22Rv1 (cell line): Measurements from ENCODE around the gene XPR1.

Experiments used
- CTCF ChIP-seq: fragments of 450-650 bp; IDR thresholded peaks from 2 replicates; pipeline ENCODE4 v1.5.1; 2017; ENCODE audit warnings: mild to moderate bottlenecking
- ZFX ChIP-seq: fragments of 450-650 bp; IDR thresholded peaks from 2 replicates; pipeline ENCODE4 v1.6.1; 2017; ENCODE audit warnings: antibody characterized with exemption, borderline replicate concordance

DNA sequence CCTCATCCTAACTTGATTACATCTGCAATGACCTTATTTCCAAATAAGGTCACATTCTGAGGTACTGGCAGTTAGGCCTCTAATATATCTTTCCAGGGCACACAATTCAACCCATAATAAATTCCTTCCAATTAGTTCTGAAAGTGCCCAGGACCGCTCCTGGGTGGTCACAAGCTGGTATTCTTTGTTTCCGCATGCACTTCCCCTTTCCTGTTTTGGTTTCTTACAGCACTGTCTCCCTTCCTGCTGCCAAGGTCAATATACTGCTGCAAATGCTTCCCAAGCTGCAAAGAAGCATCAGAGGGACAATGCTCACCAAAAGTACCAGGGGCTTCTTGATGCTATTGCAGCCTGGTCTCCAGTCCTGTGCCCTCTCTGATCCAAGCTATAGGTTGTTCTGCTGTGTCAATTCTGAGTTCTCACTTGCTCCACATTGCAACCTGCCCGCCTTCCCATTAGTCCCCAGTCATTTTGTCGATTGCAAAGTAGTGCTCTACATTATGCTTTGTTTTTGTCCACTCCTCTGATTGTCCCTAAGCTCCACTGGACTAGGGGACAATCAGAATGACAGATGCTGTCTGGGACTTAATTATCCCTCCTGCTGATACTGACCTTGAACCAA is 13.9 kb upstream of the XPR1 start:
- TF ChIP-seq CTCF, result no peak
- no peak for TF ChIP-seq ZFX
